Natural killer cell (primary cell): ENCODE results near the gene INPP5A. TPM values are rescaled to one million over a fixed set of nuclear protein-coding genes. Genes with fewer than 3 reads are reported as not detected.

ENCODE experiments used
- ATAC-seq, 3 donors: fragments of 150-1000 bp in 2 of 3; fragments of 200-7000 bp in 1 of 3; cut with Tn5 transposase; 1 replicate in 1 of 3; 2 replicates in 2 of 3; pipeline ENCODE4 v1.10.0; 2021; ENCODE audit warnings: mild to moderate bottlenecking in 2 of 3, moderate library complexity in 2 of 3
- DNase-seq, 2 donors: peaks; one replicate each; pipeline versions ENCODE4 v3.0.0 to v3.0.0-alpha.2; 2013 to 2021; ENCODE audit warnings: mixed read lengths in 1 of 2
- H3K27ac ChIP-seq: one replicate; pipeline ENCODE4 v1.5.1; 2013; ENCODE audit warnings: mild to moderate bottlenecking, low read length
- H3K27me3 ChIP-seq: one replicate; pipeline ENCODE4 v1.6.1; 2013; ENCODE audit warnings: low read length; ENCODE audit not compliant: control insufficient read depth, insufficient read depth
- H3K36me3 ChIP-seq: one replicate; pipeline ENCODE4 v1.6.1; 2013; ENCODE audit warnings: low read length; ENCODE audit not compliant: control insufficient read depth, insufficient read depth
- H3K4me1 ChIP-seq: one replicate; pipeline ENCODE4 v1.6.1; 2013; ENCODE audit warnings: low read length; ENCODE audit not compliant: control insufficient read depth, insufficient read depth
- H3K4me3 ChIP-seq: one replicate; pipeline ENCODE4 v1.5.1; 2013; ENCODE audit warnings: low read length
- H3K9me3 ChIP-seq: one replicate; pipeline ENCODE4 v1.6.1; 2013; ENCODE audit warnings: low read length; ENCODE audit not compliant: control insufficient read depth, insufficient read depth
- H3K27ac Mint-ChIP-seq, 2 donors: one replicate each; pipeline ENCODE4 v1.8.0; 2022; ENCODE audit warnings: mild to moderate bottlenecking in 2 of 2, mixed read lengths in 2 of 2, moderate library complexity in 1 of 2
- H3K27me3 Mint-ChIP-seq, 2 donors: one replicate each; pipeline ENCODE4 v1.8.0; 2022; ENCODE audit warnings: low read depth in 2 of 2, mixed read lengths in 2 of 2
- H3K36me3 Mint-ChIP-seq: one replicate; pipeline ENCODE4 v1.8.0; 2022; ENCODE audit warnings: mixed read lengths
- H3K4me1 Mint-ChIP-seq, 2 donors: one replicate each; pipeline ENCODE4 v1.8.0; 2022; ENCODE audit warnings: mixed read lengths in 2 of 2
- H3K4me3 Mint-ChIP-seq: one replicate; pipeline ENCODE4 v1.8.0; 2022; ENCODE audit warnings: mild to moderate bottlenecking, moderate library complexity, mixed read lengths
- H3K9me3 Mint-ChIP-seq, 2 donors: one replicate each; pipeline ENCODE4 v1.8.0; 2022; ENCODE audit warnings: mixed read lengths in 2 of 2
- WGBS: methylation state at CpG from one replicate; pipeline ENCODE4 v1.1.7; 2013; ENCODE audit warnings: missing lambda C conversion rate; ENCODE audit not compliant: insufficient coverage; 5-methylcytosine and 5-hydroxymethylcytosine counted together
- intact Hi-C: fragments of 100-400 bp; cut with micrococcal nuclease; formaldehyde crosslinking; loops from one replicate; pipeline ENCODE4 v1.14.2; 2022
- total RNA-seq, 4 donors: library from RNA; stranded (reverse); fragments of 120-200 nt in 1 of 4; gene quantifications; one replicate each; pipeline versions ENCODE4 v1.2.3 to v1.2.4, GENCODE V29; 2013 to 2022
- TF ChIP-seq, protein P1 (sequence below): fragments of 200-600 bp; IDR thresholded peaks from one replicate; pipeline ENCODE4 v1.8.0; 2022; ENCODE audit warnings: antibody characterized with exemption

INPP5A gene
- total RNA-seq, 3 donors from 2014 or later (not counting 1 experiment from before 2014, with no cell fraction given): 12.6 to 38.6 (median 18.6) TPM

DNA sequence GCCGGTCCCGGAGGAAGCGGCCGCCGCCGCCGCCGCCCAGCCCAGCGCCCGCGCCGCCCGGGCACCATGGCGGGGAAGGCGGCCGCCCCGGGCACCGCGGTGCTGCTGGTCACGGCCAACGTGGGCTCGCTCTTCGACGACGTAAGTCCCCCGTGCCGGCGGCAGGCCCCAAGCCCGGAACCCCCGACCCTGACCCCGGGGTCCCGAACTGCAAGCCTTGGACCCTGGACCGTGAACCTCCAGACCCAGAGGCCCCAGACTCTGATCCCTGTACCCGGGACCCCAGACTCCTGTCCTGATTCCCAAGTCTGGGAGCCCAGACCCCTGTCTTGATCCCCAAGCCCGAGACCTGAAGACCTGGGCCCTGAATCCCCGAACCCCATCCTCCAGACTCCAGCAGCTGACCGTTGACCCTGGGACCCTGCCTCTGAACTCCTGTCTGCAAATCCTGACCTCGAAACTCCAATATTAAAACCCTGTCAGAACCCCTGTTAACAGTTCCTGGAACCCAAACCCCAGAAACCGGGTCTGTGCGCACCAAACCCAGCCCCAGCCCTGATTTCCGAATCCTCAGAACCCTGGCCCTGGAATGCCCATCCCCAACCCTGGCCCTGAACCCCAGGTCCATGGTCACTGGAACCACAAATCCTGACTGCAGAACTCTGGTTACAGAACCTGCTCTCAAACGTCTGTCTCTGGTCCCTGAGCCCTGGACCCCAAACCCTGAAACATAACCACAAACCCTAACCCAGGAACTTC, 623 bp downstream of the INPP5A start:
- Mint-ChIP-seq H3K4me3 (peak overlapping the region; percentile 88), H3K27ac (peak overlapping the region; percentile 67 to 87), H3K9me3 (no peaks in the 10 kb centered on the region), H3K36me3 (no peaks in the 10 kb centered on the region), H3K4me1 (peaks cover 30 to 47% of the 10 kb centered on the region in 2 donors), H3K27me3 (no peaks in the 10 kb centered on the region)
- Histone ChIP-seq H3K9me3 (no peaks in the 10 kb centered on the region), H3K27me3 (no peaks in the 10 kb centered on the region), H3K4me1 (peaks cover 31% of the 10 kb centered on the region), H3K27ac (no peak overlapping the region), H3K36me3 (no peaks in the 10 kb centered on the region), H3K4me3 (peak overlapping the region; percentile 46)
- ATAC-seq: no peak
- 9% methylated on average over 42 of the region's 42 CpGs for WGBS
- DNase-seq: peak in 1 of 2 donors; percentile 40
- TF ChIP-seq, protein P1, sequence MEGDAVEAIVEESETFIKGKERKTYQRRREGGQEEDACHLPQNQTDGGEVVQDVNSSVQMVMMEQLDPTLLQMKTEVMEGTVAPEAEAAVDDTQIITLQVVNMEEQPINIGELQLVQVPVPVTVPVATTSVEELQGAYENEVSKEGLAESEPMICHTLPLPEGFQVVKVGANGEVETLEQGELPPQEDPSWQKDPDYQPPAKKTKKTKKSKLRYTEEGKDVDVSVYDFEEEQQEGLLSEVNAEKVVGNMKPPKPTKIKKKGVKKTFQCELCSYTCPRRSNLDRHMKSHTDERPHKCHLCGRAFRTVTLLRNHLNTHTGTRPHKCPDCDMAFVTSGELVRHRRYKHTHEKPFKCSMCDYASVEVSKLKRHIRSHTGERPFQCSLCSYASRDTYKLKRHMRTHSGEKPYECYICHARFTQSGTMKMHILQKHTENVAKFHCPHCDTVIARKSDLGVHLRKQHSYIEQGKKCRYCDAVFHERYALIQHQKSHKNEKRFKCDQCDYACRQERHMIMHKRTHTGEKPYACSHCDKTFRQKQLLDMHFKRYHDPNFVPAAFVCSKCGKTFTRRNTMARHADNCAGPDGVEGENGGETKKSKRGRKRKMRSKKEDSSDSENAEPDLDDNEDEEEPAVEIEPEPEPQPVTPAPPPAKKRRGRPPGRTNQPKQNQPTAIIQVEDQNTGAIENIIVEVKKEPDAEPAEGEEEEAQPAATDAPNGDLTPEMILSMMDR: no peak
- intact Hi-C loops: loop anchor here (2.0 to 5.0 kb wide), 3 partner anchors 91 to 203 kb away; partner anchors contain the start of gene PWWP2B

DNA sequence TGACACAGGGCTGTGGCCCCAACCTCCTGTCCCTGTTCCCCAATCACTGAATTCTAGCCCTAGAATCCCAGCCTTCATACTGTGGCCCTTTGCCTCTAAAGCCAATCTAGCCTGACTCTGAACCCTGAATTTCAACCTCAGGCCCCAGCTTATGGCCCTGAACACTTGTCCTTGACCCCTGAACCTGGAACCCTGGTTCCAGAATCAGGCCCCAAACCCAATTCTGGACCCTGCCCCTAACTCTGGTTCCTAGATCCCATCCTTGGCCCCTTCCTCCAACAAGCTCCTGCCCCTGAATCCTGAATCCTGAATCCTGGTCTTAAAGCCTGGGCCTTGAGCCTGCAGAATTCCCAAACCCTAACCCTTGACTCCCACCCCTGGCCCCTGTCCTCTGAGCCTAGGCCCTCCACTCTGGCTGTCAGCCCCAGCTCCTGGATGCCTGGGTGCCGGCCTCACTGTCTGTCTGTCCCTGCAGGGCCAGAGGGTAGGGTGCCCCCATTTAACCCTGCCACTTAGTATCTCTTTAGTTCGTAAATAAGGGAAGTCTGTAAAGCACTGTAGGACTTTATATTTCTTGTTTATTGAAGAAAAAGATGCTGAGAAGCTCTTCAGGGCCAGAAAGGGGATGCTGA, 1.3 kb downstream of the INPP5A start:
- ATAC-seq (no peak), DNase-seq (no peak)
- peak overlapping the region; percentile 67 to 87 for H3K27ac Mint-ChIP-seq
- H3K27me3 Mint-ChIP-seq: no peaks in the 10 kb centered on the region
- H3K4me1 Mint-ChIP-seq: peaks cover 30 to 47% of the 10 kb centered on the region in 2 donors
- H3K36me3 Mint-ChIP-seq: no peaks in the 10 kb centered on the region
- no peak overlapping the region for H3K27ac ChIP-seq
- no peak overlapping the region for H3K4me3 ChIP-seq
- WGBS: 92% methylated on average over 1 of the region's 2 CpGs
- H3K4me1 ChIP-seq: peaks cover 32% of the 10 kb centered on the region
- no peaks in the 10 kb centered on the region for H3K9me3 ChIP-seq
- H3K4me3 Mint-ChIP-seq: peak overlapping the region; percentile 88
- no peaks in the 10 kb centered on the region for H3K9me3 Mint-ChIP-seq
- intact Hi-C loops: loop anchor here (2.0 to 5.0 kb wide), 3 partner anchors 92 to 204 kb away; partner anchors contain the start of gene PWWP2B
- TF ChIP-seq, protein P1: no peak
- H3K36me3 ChIP-seq: no peaks in the 10 kb centered on the region
- H3K27me3 ChIP-seq: no peaks in the 10 kb centered on the region

DNA sequence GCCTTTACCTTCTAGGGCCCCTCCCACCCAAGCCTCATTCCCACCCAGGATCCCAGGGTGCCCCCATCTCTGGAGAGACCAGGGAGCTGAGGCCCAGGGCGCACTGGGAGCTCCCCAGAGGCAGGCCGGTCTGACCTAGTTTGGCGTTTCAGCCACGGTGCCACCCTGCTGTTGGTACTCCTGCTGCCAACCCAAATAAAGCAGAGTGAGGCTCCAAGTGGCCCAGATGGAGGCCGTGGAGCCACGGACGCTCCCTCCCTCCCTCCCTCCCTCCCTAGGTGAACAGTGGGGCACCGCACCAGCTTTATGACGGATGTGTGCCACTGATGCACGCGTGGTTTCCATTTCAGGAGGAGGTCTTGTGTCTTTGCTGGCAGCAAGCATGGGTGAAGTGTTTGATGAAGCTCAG, 1.8 kb downstream of the INPP5A start:
- H3K4me3 Mint-ChIP-seq: peak overlapping the region; percentile 88
- H3K36me3 ChIP-seq: no peaks in the 10 kb centered on the region
- TF ChIP-seq, protein P1: no peak
- H3K27me3 Mint-ChIP-seq: no peaks in the 10 kb centered on the region
- H3K4me1 ChIP-seq: peaks cover 37% of the 10 kb centered on the region
- H3K27me3 ChIP-seq: no peaks in the 10 kb centered on the region
- intact Hi-C loops: loop anchor here (2.0 to 5.0 kb wide), 3 partner anchors 92 to 205 kb away; partner anchors contain the start of gene PWWP2B
- peaks cover 35 to 51% of the 10 kb centered on the region in 2 donors for H3K4me1 Mint-ChIP-seq
- H3K4me3 ChIP-seq: no peak overlapping the region
- DNase-seq (peak in 1 of 2 donors; percentile 73), ATAC-seq (no peak)
- 41% methylated on average over 10 of the region's 11 CpGs for WGBS
- H3K9me3 Mint-ChIP-seq: no peaks in the 10 kb centered on the region
- no peaks in the 10 kb centered on the region for H3K36me3 Mint-ChIP-seq
- H3K9me3 ChIP-seq: no peaks in the 10 kb centered on the region
- H3K27ac Mint-ChIP-seq: peak overlapping the region; percentile 67 to 87
- no peak overlapping the region for H3K27ac ChIP-seq
